Measurements from ENCODE around the gene SSBP4.
A peak's percentile ranks its signal among the peaks of the same experiment; 100 is the strongest.

Gene SSBP4

GRCh38 chr19:18386543-18387271, 32.5 kb upstream of the SSBP4 start:
- DNase-seq (ENCODE audit: low read depth): peak; percentile 62
- no peaks in the 10 kb centered on the region for H3K9me3 ChIP-seq (ENCODE audit: control insufficient read depth, low read length)
- H3K4me1 ChIP-seq (ENCODE audit: control insufficient read depth, insufficient read depth, low read length): peaks cover 11% of the 10 kb centered on the region
- H3K4me3 ChIP-seq (ENCODE audit: low read length): peak overlapping the region; percentile 79
- H3K9ac ChIP-seq (ENCODE audit: low read length): peak overlapping the region; percentile 81
- H3K27me3 ChIP-seq (replicated peaks; ENCODE audit: control insufficient read depth, insufficient read depth, low read length): no peaks in the 10 kb centered on the region
- H3K36me3 ChIP-seq (ENCODE audit: control insufficient read depth, insufficient read depth, low read length, severe bottlenecking): no peaks in the 10 kb centered on the region

- Histone ChIP-seq H3K9ac (ENCODE audit: low read length) (peak overlapping the region; percentile 81), H3K4me3 (ENCODE audit: low read length) (peak overlapping the region; percentile 79), H3K27me3 (replicated peaks; ENCODE audit: control insufficient read depth, insufficient read depth, low read length) (no peaks in the 10 kb centered on the region), H3K36me3 (ENCODE audit: control insufficient read depth, insufficient read depth, low read length, severe bottlenecking) (no peaks in the 10 kb centered on the region), H3K4me1 (ENCODE audit: control insufficient read depth, insufficient read depth, low read length) (peaks cover 11% of the 10 kb centered on the region), H3K9me3 (ENCODE audit: control insufficient read depth, low read length) (no peaks in the 10 kb centered on the region)
- DNase-seq (ENCODE audit: low read depth): peak; percentile 76
Observed at GRCh38 chr19:18388100-18388959, 30.9 kb upstream of the SSBP4 start.

GRCh38 chr19:18388960-18389725, 30.1 kb upstream of the SSBP4 start:
- Histone ChIP-seq H3K27me3 (replicated peaks; ENCODE audit: control insufficient read depth, insufficient read depth, low read length) (no peaks in the 10 kb centered on the region), H3K9ac (ENCODE audit: low read length) (peak overlapping the region; percentile 81), H3K9me3 (ENCODE audit: control insufficient read depth, low read length) (no peaks in the 10 kb centered on the region), H3K36me3 (ENCODE audit: control insufficient read depth, insufficient read depth, low read length, severe bottlenecking) (no peaks in the 10 kb centered on the region), H3K4me3 (ENCODE audit: low read length) (peak overlapping the region; percentile 79), H3K4me1 (ENCODE audit: control insufficient read depth, insufficient read depth, low read length) (peaks cover 11% of the 10 kb centered on the region)
- DNase-seq (ENCODE audit: low read depth): no peak

- H3K4me1 ChIP-seq (ENCODE audit: control insufficient read depth, insufficient read depth, low read length): peaks cover 11% of the 10 kb centered on the region
- no peak overlapping the region for H3K4me3 ChIP-seq (ENCODE audit: low read length)
- H3K9me3 ChIP-seq (ENCODE audit: control insufficient read depth, low read length): no peaks in the 10 kb centered on the region
- DNase-seq (ENCODE audit: low read depth): no peak
- H3K27me3 ChIP-seq (replicated peaks; ENCODE audit: control insufficient read depth, insufficient read depth, low read length): no peaks in the 10 kb centered on the region
- H3K36me3 ChIP-seq (ENCODE audit: control insufficient read depth, insufficient read depth, low read length, severe bottlenecking): no peaks in the 10 kb centered on the region
- no peak overlapping the region for H3K9ac ChIP-seq (ENCODE audit: low read length)
Observed at GRCh38 chr19:18389726-18390064, 29.5 kb upstream of the SSBP4 start.

GRCh38 chr19:18390065-18390907, 28.9 kb upstream of the SSBP4 start:
- Histone ChIP-seq H3K9ac (ENCODE audit: low read length) (no peak overlapping the region), H3K27me3 (replicated peaks; ENCODE audit: control insufficient read depth, insufficient read depth, low read length) (no peaks in the 10 kb centered on the region), H3K9me3 (ENCODE audit: control insufficient read depth, low read length) (no peaks in the 10 kb centered on the region), H3K36me3 (ENCODE audit: control insufficient read depth, insufficient read depth, low read length, severe bottlenecking) (no peaks in the 10 kb centered on the region), H3K4me1 (ENCODE audit: control insufficient read depth, insufficient read depth, low read length) (peaks cover 11% of the 10 kb centered on the region), H3K4me3 (ENCODE audit: low read length) (no peak overlapping the region)
- no peak for DNase-seq (ENCODE audit: low read depth)

GRCh38 chr19:18391509-18392075, 27.6 kb upstream of the SSBP4 start:
- Histone ChIP-seq H3K9me3 (ENCODE audit: control insufficient read depth, low read length) (no peaks in the 10 kb centered on the region), H3K4me3 (ENCODE audit: low read length) (no peak overlapping the region), H3K9ac (ENCODE audit: low read length) (no peak overlapping the region), H3K4me1 (ENCODE audit: control insufficient read depth, insufficient read depth, low read length) (peaks cover 9% of the 10 kb centered on the region), H3K27me3 (replicated peaks; ENCODE audit: control insufficient read depth, insufficient read depth, low read length) (no peaks in the 10 kb centered on the region), H3K36me3 (ENCODE audit: control insufficient read depth, insufficient read depth, low read length, severe bottlenecking) (no peaks in the 10 kb centered on the region)
- no peak for DNase-seq (ENCODE audit: low read depth)

GRCh38 chr19:18392417-18392816, 26.8 kb upstream of the SSBP4 start:
- no peak overlapping the region for H3K9ac ChIP-seq (ENCODE audit: low read length)
- H3K27me3 ChIP-seq (replicated peaks; ENCODE audit: control insufficient read depth, insufficient read depth, low read length): peaks cover under 1% of the 10 kb centered on the region
- H3K9me3 ChIP-seq (ENCODE audit: control insufficient read depth, low read length): no peaks in the 10 kb centered on the region
- peaks cover 3% of the 10 kb centered on the region for H3K4me1 ChIP-seq (ENCODE audit: control insufficient read depth, insufficient read depth, low read length)
- no peaks in the 10 kb centered on the region for H3K36me3 ChIP-seq (ENCODE audit: control insufficient read depth, insufficient read depth, low read length, severe bottlenecking)
- DNase-seq (ENCODE audit: low read depth): no peak
- H3K4me3 ChIP-seq (ENCODE audit: low read length): no peak overlapping the region

- Histone ChIP-seq H3K9me3 (ENCODE audit: control insufficient read depth, low read length) (no peaks in the 10 kb centered on the region), H3K4me3 (ENCODE audit: low read length) (no peak overlapping the region), H3K27me3 (replicated peaks; ENCODE audit: control insufficient read depth, insufficient read depth, low read length) (peaks cover 5% of the 10 kb centered on the region), H3K4me1 (ENCODE audit: control insufficient read depth, insufficient read depth, low read length) (peaks cover 3% of the 10 kb centered on the region), H3K9ac (ENCODE audit: low read length) (no peak overlapping the region), H3K36me3 (ENCODE audit: control insufficient read depth, insufficient read depth, low read length, severe bottlenecking) (no peaks in the 10 kb centered on the region)
- DNase-seq (ENCODE audit: low read depth): no peak
Observed at GRCh38 chr19:18392926-18393325, 26.3 kb upstream of the SSBP4 start.

- no peaks in the 10 kb centered on the region for H3K9me3 ChIP-seq (ENCODE audit: control insufficient read depth, low read length)
- no peak overlapping the region for H3K4me3 ChIP-seq (ENCODE audit: low read length)
Observed at GRCh38 chr19:18393836-18394235, 25.4 kb upstream of the SSBP4 start.

GRCh38 chr19:18396471-18397241, 22.5 kb upstream of the SSBP4 start:
- H3K4me1 ChIP-seq (ENCODE audit: control insufficient read depth, insufficient read depth, low read length): peaks cover 7% of the 10 kb centered on the region
- H3K36me3 ChIP-seq (ENCODE audit: control insufficient read depth, insufficient read depth, low read length, severe bottlenecking): no peaks in the 10 kb centered on the region
- no peak overlapping the region for H3K4me3 ChIP-seq (ENCODE audit: low read length)
- H3K9me3 ChIP-seq (ENCODE audit: control insufficient read depth, low read length): no peaks in the 10 kb centered on the region
- no peak overlapping the region for H3K9ac ChIP-seq (ENCODE audit: low read length)
- H3K27me3 ChIP-seq (replicated peaks; ENCODE audit: control insufficient read depth, insufficient read depth, low read length): peaks cover 7% of the 10 kb centered on the region
- DNase-seq (ENCODE audit: low read depth): no peak

More at GRCh38 chr19:18393836-18394235, 25.4 kb upstream of the SSBP4 start:
- no peaks in the 10 kb centered on the region for H3K36me3 ChIP-seq (ENCODE audit: control insufficient read depth, insufficient read depth, low read length, severe bottlenecking)
- peaks cover 3% of the 10 kb centered on the region for H3K4me1 ChIP-seq (ENCODE audit: control insufficient read depth, insufficient read depth, low read length)
- no peak overlapping the region for H3K9ac ChIP-seq (ENCODE audit: low read length)
- DNase-seq (ENCODE audit: low read depth): no peak
- H3K27me3 ChIP-seq (replicated peaks; ENCODE audit: control insufficient read depth, insufficient read depth, low read length): peaks cover 7% of the 10 kb centered on the region

Data from adipocyte (in vitro differentiated cells).